Activated naive CD8-positive, alpha-beta T cell treated with anti-CD3 and anti-CD28 coated beads, Interleukin-2, amount 10 ng/mL, durations not matched to agents 7 days and 5 days (primary cell): ENCODE measurements around the gene ARFGEF3. TPM values are rescaled to one million over a fixed set of nuclear protein-coding genes. Genes with fewer than 3 reads are reported as not detected.

Experiments used
- ATAC-seq: fragments of 150-1000 bp; cut with Tn5 transposase; one replicate; pipeline ENCODE4 v1.10.0; 2021; ENCODE audit warnings: low read depth, moderate library complexity
- POLR2A ChIA-PET: fragments of 350-600 bp; sonication (Branson Sonifier 250); formaldehyde crosslinking; loops from one replicate; lab custom pipeline; 2021; ENCODE audit warnings: antibody characterized with exemption; lab: Charles Lee
- DNase-seq: peaks from one replicate; pipeline ENCODE4 v3.0.0; 2021
- H3K27ac Mint-ChIP-seq: one replicate; pipeline ENCODE4 v1.8.0; 2022; ENCODE audit warnings: mild to moderate bottlenecking, mixed read lengths
- H3K27me3 Mint-ChIP-seq: one replicate; pipeline ENCODE4 v1.8.0; 2022; ENCODE audit warnings: mild to moderate bottlenecking, moderate library complexity, mixed read lengths
- H3K36me3 Mint-ChIP-seq: one replicate; pipeline ENCODE4 v1.8.0; 2021; ENCODE audit warnings: mild to moderate bottlenecking, mixed read lengths
- H3K4me1 Mint-ChIP-seq: one replicate; pipeline ENCODE4 v1.8.0; 2021; ENCODE audit warnings: mixed read lengths
- H3K4me3 Mint-ChIP-seq: one replicate; pipeline ENCODE4 v1.8.0; 2022; ENCODE audit warnings: mild to moderate bottlenecking, moderate library complexity, mixed read lengths
- H3K9me3 Mint-ChIP-seq: one replicate; pipeline ENCODE4 v1.8.0; 2021; ENCODE audit warnings: mixed read lengths
- total RNA-seq, 2 experiments: library from RNA; stranded (reverse); gene quantifications; one replicate each; pipeline ENCODE4 v1.2.3, GENCODE V29; 2021

Gene ARFGEF3
- total RNA-seq, 2 experiments from 2014 or later = 0.28 to 0.30 TPM

GRCh38 chr6:138291036-138291848 lies 129.5 kb downstream of the ARFGEF3 start:
- H3K27me3 Mint-ChIP-seq = no peaks in the 10 kb centered on the region
- H3K4me3 Mint-ChIP-seq = no peak overlapping the region
- POLR2A ChIA-PET = no interaction called here
- no peaks in the 10 kb centered on the region for H3K9me3 Mint-ChIP-seq
- DNase-seq (no peak), ATAC-seq (no peak)
- H3K4me1 Mint-ChIP-seq = peaks cover 5% of the 10 kb centered on the region
- no peak overlapping the region for H3K27ac Mint-ChIP-seq
- H3K36me3 Mint-ChIP-seq = no peaks in the 10 kb centered on the region

- peaks cover 5% of the 10 kb centered on the region for H3K4me1 Mint-ChIP-seq
- H3K9me3 Mint-ChIP-seq = no peaks in the 10 kb centered on the region
- POLR2A ChIA-PET = no interaction called here
- H3K27ac Mint-ChIP-seq = no peak overlapping the region
- no peaks in the 10 kb centered on the region for H3K36me3 Mint-ChIP-seq
- H3K4me3 Mint-ChIP-seq = no peak overlapping the region
- DNase-seq = no peak
- H3K27me3 Mint-ChIP-seq = no peaks in the 10 kb centered on the region
- ATAC-seq = no peak
These were observed 130.1 kb downstream of the ARFGEF3 start for GRCh38 chr6:138291849-138292181.

- DNase-seq (no peak), ATAC-seq (no peak)
- POLR2A ChIA-PET = no interaction called here
- no peak overlapping the region for H3K4me3 Mint-ChIP-seq
- H3K27ac Mint-ChIP-seq = no peak overlapping the region
- H3K36me3 Mint-ChIP-seq = no peaks in the 10 kb centered on the region
- H3K9me3 Mint-ChIP-seq = no peaks in the 10 kb centered on the region
- no peaks in the 10 kb centered on the region for H3K27me3 Mint-ChIP-seq
- H3K4me1 Mint-ChIP-seq = peaks cover 3% of the 10 kb centered on the region
These were observed 130.7 kb downstream of the ARFGEF3 start for GRCh38 chr6:138292482-138292881.

- POLR2A ChIA-PET = interaction anchor here (0.6 kb wide), 1 partner anchor 1197 kb away, joined by 3 read pairs; no protein-coding TSS in a partner anchor
- Mint-ChIP-seq H3K4me1 (peaks cover 3% of the 10 kb centered on the region), H3K36me3 (no peaks in the 10 kb centered on the region), H3K27ac (no peak overlapping the region), H3K4me3 (no peak overlapping the region), H3K27me3 (no peaks in the 10 kb centered on the region), H3K9me3 (no peaks in the 10 kb centered on the region)
- ATAC-seq = no peak
- no peak for DNase-seq
These were observed 132.0 kb downstream of the ARFGEF3 start for GRCh38 chr6:138293428-138294395.

- Mint-ChIP-seq H3K4me1 (no peaks in the 10 kb centered on the region), H3K9me3 (no peaks in the 10 kb centered on the region), H3K27me3 (no peaks in the 10 kb centered on the region), H3K4me3 (no peak overlapping the region), H3K27ac (no peak overlapping the region), H3K36me3 (no peaks in the 10 kb centered on the region)
- DNase-seq (no peak), ATAC-seq (no peak)
- POLR2A ChIA-PET = no interaction called here
These were observed 134.6 kb downstream of the ARFGEF3 start for GRCh38 chr6:138296381-138296780.

- Mint-ChIP-seq H3K27ac (no peak overlapping the region), H3K27me3 (no peaks in the 10 kb centered on the region), H3K4me3 (no peak overlapping the region), H3K36me3 (no peaks in the 10 kb centered on the region), H3K4me1 (no peaks in the 10 kb centered on the region), H3K9me3 (no peaks in the 10 kb centered on the region)
- ATAC-seq (no peak), DNase-seq (no peak)
- POLR2A ChIA-PET = no interaction called here
These were observed 135.0 kb downstream of the ARFGEF3 start for GRCh38 chr6:138296786-138297185.

- no peaks in the 10 kb centered on the region for H3K36me3 Mint-ChIP-seq
- no peak for DNase-seq
- H3K27ac Mint-ChIP-seq = no peak overlapping the region
- ATAC-seq = no peak
- H3K27me3 Mint-ChIP-seq = no peaks in the 10 kb centered on the region
- POLR2A ChIA-PET = no interaction called here
- no peaks in the 10 kb centered on the region for H3K9me3 Mint-ChIP-seq
- H3K4me3 Mint-ChIP-seq = no peak overlapping the region
- H3K4me1 Mint-ChIP-seq = no peaks in the 10 kb centered on the region
These were observed 136.1 kb downstream of the ARFGEF3 start for GRCh38 chr6:138297761-138298298.

GRCh38 chr6:138300469-138300868 lies 138.7 kb downstream of the ARFGEF3 start:
- Mint-ChIP-seq H3K9me3 (no peaks in the 10 kb centered on the region), H3K36me3 (no peaks in the 10 kb centered on the region), H3K27ac (no peak overlapping the region), H3K27me3 (no peaks in the 10 kb centered on the region), H3K4me1 (no peaks in the 10 kb centered on the region), H3K4me3 (no peak overlapping the region)
- ATAC-seq (no peak), DNase-seq (no peak)
- POLR2A ChIA-PET = no interaction called here

GRCh38 chr6:138302554-138302953 lies 140.8 kb downstream of the ARFGEF3 start:
- no peak overlapping the region for H3K4me3 Mint-ChIP-seq
- no peak overlapping the region for H3K27ac Mint-ChIP-seq
- H3K36me3 Mint-ChIP-seq = no peaks in the 10 kb centered on the region
- no peaks in the 10 kb centered on the region for H3K9me3 Mint-ChIP-seq
- ATAC-seq (no peak), DNase-seq (no peak)
- POLR2A ChIA-PET = no interaction called here
- H3K27me3 Mint-ChIP-seq = peaks cover under 1% of the 10 kb centered on the region
- no peaks in the 10 kb centered on the region for H3K4me1 Mint-ChIP-seq

- DNase-seq (no peak), ATAC-seq (no peak)
- Mint-ChIP-seq H3K4me3 (no peak overlapping the region), H3K27ac (no peak overlapping the region), H3K4me1 (no peaks in the 10 kb centered on the region), H3K9me3 (no peaks in the 10 kb centered on the region), H3K36me3 (no peaks in the 10 kb centered on the region), H3K27me3 (peaks cover 7% of the 10 kb centered on the region)
- POLR2A ChIA-PET = no interaction called here
These were observed 145.6 kb downstream of the ARFGEF3 start for GRCh38 chr6:138307352-138307751.

GRCh38 chr6:138307816-138308730 lies 146.3 kb downstream of the ARFGEF3 start:
- POLR2A ChIA-PET = no interaction called here
- H3K4me3 Mint-ChIP-seq = no peak overlapping the region
- DNase-seq (no peak), ATAC-seq (no peak)
- H3K4me1 Mint-ChIP-seq = no peaks in the 10 kb centered on the region
- no peaks in the 10 kb centered on the region for H3K9me3 Mint-ChIP-seq
- H3K36me3 Mint-ChIP-seq = no peaks in the 10 kb centered on the region
- no peak overlapping the region for H3K27ac Mint-ChIP-seq
- peaks cover 8% of the 10 kb centered on the region for H3K27me3 Mint-ChIP-seq

GRCh38 chr6:138308731-138309110 lies 147.0 kb downstream of the ARFGEF3 start:
- POLR2A ChIA-PET = no interaction called here
- Mint-ChIP-seq H3K36me3 (no peaks in the 10 kb centered on the region), H3K27ac (no peak overlapping the region), H3K27me3 (peaks cover 8% of the 10 kb centered on the region), H3K9me3 (no peaks in the 10 kb centered on the region), H3K4me3 (no peak overlapping the region), H3K4me1 (no peaks in the 10 kb centered on the region)
- no peak for ATAC-seq
- no peak for DNase-seq

- no peak for DNase-seq
- Mint-ChIP-seq H3K27me3 (peaks cover 8% of the 10 kb centered on the region), H3K36me3 (no peaks in the 10 kb centered on the region), H3K9me3 (no peaks in the 10 kb centered on the region), H3K4me1 (no peaks in the 10 kb centered on the region), H3K27ac (no peak overlapping the region), H3K4me3 (no peak overlapping the region)
- POLR2A ChIA-PET = no interaction called here
- no peak for ATAC-seq
These were observed 148.0 kb downstream of the ARFGEF3 start for GRCh38 chr6:138309695-138310094.
